HG03060 (cell line): ENCODE results near the gene MDM1.

Experiments used
- ATAC-seq: cut with Tn5 transposase; IDR thresholded peaks from one replicate; pipeline ENCODE4 v1.9.1; 2021; ENCODE audit warnings: low read depth, moderate number of reproducible peaks; ENCODE audit not compliant: unreplicated experiment

The MDM1 gene

DNA sequence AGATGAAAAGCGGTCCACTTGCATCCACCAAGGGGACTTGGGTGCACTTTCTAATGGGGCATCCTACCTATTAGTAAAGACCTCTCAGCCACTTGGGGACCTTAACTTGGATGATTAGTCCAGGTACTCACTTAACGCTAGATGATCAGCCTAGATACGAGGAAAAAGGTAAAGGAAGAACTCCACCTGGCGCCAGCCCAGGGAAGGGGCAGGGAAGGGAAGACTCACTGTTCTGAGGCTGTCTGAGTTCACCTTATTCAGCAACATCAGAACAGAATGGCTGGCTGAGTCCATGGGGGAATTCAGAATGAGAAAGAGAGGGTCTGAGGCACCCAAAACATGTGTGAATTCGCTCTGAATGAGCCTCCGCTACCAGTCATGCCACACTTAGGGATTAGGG, 85.8 kb downstream of the MDM1 start:
- no peak for ATAC-seq

GRCh38 chr12:68245180-68246021, 86.8 kb downstream of the MDM1 start:
- no peak for ATAC-seq
